HG03457 (cell line): ENCODE data around the gene ATXN2.

Experiments
- ATAC-seq: cut with Tn5 transposase; IDR thresholded peaks from one replicate; pipeline ENCODE4 v1.9.1; 2021; ENCODE audit warnings: moderate number of reproducible peaks; ENCODE audit not compliant: unreplicated experiment

Gene ATXN2

DNA sequence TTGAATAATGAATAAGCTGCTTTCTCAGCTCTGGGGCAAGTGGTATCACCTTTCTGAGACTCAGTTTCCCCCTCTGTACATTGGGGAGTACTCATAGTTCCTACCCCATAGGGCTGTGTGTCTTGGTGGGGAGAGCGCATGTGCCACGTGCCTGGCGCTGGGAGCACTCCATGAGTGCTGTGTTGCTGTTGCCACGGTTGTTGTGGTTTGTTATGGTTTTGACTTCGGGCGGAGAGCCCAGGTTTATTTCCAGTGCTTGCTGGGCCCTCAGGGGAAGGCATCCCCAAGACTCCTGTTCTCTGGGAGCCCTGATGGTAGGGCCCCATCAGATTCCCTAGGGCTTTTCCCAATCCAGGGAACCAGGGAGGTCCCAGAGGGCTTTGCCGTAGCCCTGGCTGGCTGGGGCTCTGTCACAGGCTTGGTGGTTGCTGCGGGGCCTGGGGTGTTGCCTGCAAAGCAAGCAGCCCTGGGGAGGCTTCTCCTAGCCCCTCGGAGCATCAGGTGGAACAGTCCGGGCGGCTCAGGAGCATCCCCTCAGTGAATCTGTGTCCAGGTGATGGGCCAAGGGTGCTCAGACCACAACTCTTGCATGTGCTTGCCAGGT is 174.8 kb downstream of the ATXN2 start:
- ATAC-seq = no peak

- ATAC-seq = no peak
These were observed 178.6 kb downstream of the ATXN2 start for GRCh38 chr12:111420494-111420893.

DNA sequence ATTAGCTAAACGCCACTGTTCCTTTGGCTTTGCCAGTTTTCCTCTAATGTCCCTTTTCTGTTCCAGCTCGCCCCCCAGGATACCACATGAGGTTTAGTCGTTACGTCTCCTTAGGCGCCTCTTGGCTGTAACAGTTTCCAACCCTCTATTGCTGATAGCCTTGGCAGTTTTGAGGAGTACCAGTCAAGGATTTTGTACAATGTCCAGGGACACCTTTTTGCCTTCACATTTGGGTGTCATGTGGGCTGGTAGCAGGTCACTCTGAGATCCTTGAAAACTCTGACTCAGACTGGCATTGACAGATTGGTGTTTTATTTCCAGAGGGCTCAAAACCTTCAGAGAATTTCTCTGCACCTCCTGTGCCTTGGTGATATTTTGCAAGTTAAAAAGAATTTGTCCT is 179.3 kb downstream of the ATXN2 start:
- no peak for ATAC-seq

GRCh38 chr12:111418594-111418880 is 180.6 kb downstream of the ATXN2 start:
- ATAC-seq = no peak

DNA sequence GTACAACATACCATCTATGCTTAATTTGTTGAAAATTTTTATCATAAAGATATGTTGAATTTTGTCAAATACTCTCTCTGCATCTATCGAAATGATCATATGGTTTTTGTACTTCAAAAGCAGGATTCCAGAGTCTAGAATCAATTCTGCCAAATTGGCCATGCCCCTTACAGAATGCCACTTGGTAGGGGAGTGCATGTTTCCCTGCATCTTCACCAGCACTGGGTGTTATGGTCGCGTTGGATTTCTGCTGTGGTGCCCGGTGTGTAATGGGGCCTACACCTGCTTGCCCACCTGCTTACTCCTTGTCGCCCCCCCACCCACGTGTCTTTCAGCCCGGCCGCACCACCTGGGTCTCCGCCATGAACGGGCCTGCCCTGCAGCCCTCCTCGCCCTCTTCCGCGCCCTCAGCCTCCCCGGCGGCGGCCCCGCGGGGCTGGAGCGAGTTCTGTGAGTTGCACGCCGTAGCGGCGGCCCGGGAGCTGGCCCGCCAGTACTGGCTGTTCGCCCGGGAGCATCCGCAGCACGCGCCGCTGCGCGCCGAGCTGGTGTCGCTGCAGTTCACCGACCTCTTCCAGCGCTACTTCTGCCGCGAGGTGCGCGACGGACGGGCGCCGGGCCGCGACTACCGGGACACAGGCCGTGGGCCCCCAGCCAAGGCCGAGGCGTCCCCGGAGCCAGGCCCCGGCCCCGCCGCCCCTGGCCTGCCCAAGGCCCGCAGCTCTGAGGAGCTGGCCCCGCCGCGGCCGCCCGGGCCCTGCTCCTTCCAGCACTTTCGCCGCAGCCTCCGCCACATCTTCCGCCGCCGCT is 181.1 kb downstream of the ATXN2 start:
- no peak for ATAC-seq

GRCh38 chr12:111417290-111417689 is 181.8 kb downstream of the ATXN2 start:
- ATAC-seq = no peak

DNA sequence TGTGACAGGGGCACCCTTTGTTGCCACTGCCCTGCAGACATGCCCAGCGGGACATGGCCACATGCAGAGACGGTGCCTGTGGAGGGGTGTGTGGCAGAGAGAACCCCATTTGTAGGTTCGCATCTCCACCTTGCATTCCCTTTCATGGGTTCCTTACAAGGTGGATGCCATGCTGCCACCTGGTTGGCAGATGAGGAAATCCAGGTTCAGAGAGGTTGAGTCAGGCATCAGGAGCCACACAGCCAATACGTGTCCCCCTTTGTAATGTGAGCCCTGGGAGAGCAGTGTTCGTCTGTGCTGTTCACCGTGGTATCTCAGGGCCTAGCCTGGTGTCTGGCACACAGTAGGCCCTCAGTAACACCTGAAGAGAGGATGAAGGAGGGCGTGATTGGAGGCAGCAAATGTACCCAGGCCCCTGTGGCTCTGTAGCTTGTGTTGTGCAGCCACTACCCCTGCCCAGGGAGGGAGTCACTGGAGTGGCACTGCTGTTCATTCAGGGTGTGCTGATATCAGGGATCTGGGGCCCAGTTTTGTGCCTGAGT is 184.3 kb downstream of the ATXN2 start:
- ATAC-seq = no peak

DNA sequence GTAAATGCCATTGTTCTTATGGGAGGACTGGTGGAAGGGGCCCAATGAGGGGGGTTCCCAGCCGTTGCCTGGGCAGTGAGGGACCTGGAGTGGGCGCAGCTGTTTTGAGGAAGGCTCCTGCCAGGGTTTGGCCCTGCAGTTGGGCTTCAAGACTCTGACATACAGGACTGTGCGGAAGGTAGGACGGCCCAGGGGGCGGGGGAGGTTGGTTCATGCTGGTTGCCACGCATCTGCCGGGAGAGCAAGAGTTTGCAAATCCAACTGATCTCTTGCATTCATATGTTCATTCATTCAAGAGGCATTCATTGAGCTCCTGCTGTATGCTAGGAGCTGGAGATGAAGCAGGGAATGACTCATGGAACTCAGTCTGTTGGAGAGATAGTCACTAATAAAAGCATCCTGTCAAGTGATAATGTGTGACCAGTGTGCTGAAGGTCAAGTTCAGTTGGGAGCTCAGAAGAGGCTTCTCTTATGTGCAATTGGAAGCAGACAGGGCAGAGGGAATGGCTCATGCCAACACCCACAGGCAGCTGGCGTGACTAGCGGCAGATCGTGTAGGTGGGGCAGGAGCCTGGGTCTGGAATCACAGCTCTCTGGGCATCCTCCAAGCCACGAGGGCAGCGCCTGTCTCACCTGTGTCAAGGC is 185.6 kb downstream of the ATXN2 start:
- ATAC-seq = no peak

- ATAC-seq = no peak
These were observed 186.2 kb downstream of the ATXN2 start for GRCh38 chr12:111412830-111413441.

- no peak for ATAC-seq
These were observed 186.9 kb downstream of the ATXN2 start for GRCh38 chr12:111412007-111412829.

DNA sequence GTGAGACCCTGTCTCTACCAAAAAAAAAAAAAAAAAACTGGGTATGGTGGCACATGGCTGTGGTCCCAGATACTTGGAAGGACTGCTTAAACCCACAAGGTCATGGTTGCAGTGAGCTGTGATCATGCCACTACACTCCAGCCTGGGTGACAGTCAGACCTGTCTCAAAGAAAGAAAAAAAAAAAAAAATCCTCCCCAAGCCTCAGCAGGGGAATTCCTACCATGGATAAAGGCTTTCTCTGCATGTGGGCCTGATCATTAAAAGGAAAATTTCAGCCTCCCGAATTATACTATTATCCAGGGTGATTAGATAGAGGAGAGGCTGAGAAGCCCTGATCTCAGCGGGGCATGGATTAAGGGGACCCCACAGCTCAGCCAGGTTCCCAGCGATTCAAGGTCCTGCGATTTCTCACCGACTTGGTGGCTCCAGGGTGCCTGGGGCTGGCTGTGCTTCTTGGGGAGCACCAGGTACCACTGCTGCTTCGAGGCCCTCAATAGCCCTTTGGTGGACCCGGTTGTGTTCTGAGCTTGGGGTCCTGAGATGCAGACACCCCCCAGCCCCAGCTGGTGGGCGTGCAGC is 187.8 kb downstream of the ATXN2 start:
- no peak for ATAC-seq

- ATAC-seq = no peak
These were observed 188.5 kb downstream of the ATXN2 start for GRCh38 chr12:111410431-111411184.

DNA sequence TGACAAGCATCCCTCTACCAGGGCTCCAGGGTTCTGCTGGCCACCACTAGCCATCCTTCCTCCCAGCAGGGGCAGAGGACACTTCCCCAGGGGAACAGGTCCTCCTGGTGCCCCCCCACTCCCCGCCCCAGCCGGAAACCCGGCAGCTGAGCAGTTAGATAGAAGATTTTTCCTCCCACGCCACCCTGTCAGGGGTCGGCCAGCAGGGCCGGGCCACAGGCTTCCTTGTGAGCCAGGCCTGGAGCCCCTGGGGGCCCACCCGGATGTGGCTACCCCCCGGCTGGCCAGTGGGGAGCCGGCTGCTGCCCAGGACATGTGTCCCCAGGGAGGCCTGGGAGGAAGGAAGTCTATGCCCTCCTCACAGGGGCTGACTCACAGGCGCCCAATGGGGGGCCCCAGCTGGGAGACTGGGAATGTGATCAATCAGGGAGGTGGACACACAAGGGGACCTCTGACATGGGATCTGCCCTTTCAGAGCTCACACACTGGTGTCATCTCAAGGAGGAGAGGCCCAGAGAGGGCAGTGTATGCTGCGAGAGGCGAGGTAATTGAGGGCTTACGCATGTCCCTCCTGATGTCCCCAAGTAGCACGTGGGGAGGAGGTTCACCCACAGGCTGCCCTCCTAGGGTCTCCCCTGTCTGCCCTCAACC is 189.2 kb downstream of the ATXN2 start:
- ATAC-seq = no peak

GRCh38 chr12:111409403-111409779 is 189.7 kb downstream of the ATXN2 start:
- ATAC-seq = no peak

GRCh38 chr12:111408686-111409402 is 190.3 kb downstream of the ATXN2 start:
- ATAC-seq = no peak

DNA sequence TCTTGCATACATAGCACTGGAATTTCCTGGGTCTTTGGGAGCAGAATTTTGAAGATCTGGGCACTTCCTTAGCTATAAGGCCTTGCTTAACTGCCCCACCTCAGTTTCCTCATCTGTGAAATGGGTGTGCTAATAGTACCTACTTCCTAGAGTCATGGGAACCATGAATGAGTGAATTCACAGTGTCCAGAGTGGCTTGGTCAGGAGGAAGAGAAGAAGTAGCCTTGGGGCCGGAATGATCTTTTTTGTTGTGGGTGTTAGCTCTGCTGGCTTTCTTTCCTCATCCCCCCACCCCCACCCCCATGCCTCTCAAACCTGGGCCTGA is 191.0 kb downstream of the ATXN2 start:
- no peak for ATAC-seq

DNA sequence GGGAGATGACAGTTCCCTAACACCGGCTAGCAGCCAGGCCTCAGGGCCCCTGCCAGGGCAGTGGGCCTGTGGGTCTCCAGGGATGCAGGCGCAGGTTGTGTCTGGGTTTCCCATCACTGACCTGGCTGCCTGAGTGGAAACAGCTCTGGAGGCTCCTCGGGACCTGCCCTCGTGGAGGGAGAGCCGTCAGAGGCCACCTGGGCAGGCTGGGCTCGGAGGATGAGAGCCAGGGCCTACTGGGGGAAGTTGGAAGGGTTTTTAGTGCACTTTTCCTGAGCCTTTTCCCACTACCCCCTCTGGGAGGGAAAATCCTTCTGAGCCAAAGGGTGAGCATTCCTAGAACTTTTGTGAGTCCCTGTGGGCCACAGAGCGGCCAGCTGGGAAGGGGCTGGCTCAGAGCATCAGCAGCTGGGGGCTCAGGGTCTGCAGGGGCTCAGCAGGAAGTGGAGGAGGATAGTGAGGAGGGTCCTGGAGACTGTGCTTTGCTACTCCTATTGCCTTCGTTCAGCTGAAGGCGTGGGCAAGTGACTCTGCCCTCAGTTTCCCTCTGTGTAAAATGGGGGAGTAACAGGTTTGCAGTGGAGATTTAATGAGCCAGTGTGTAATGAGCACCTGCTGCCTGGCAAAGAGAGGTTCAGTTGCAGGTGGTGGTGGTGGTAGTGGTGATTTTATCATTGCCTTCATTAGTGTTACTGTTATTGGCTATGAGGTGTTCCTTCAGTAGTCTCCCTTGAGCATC is 191.6 kb downstream of the ATXN2 start:
- ATAC-seq = no peak
